NCI-H1694 treated with DMSO at 0.1 percent for 48 hours (cell line): ENCODE results near the gene SLX9.
"Not testable (repeated sequence)": the region's sequence is repeated elsewhere in the genome, so short reads cannot be mapped to it uniquely, and the experiment has no call there.

Experiments used
- DNase-seq: peaks from one replicate; lab custom pipeline; 2025; lab: John Stamatoyannopoulos, UW

The SLX9 gene

GRCh38 chr21:44902268-44903049 is 37.4 kb upstream of the SLX9 start:
- no peak for DNase-seq

- no peak for DNase-seq
These were observed 36.7 kb upstream of the SLX9 start for GRCh38 chr21:44903050-44903685.

GRCh38 chr21:44903689-44904088 is 36.1 kb upstream of the SLX9 start:
- DNase-seq, result no peak

- DNase-seq, result no peak
These were observed 35.5 kb upstream of the SLX9 start for GRCh38 chr21:44904141-44904923.

GRCh38 chr21:44905016-44905727 is 34.7 kb upstream of the SLX9 start:
- DNase-seq, result no peak

GRCh38 chr21:44905728-44906090 is 34.1 kb upstream of the SLX9 start:
- DNase-seq, result no peak

- no peak for DNase-seq
These were observed 32.4 kb upstream of the SLX9 start for GRCh38 chr21:44907225-44907965.

- no peak for DNase-seq
These were observed 31.6 kb upstream of the SLX9 start for GRCh38 chr21:44907966-44908895.

GRCh38 chr21:44908908-44909307 is 30.9 kb upstream of the SLX9 start:
- DNase-seq, result no peak

- DNase-seq, result no peak
These were observed 30.1 kb upstream of the SLX9 start for GRCh38 chr21:44909719-44910118.

- no peak for DNase-seq
These were observed 29.4 kb upstream of the SLX9 start for GRCh38 chr21:44910229-44911067.

GRCh38 chr21:44911068-44911383 is 28.8 kb upstream of the SLX9 start:
- no peak for DNase-seq

- DNase-seq, result peak; percentile 80
These were observed 28.3 kb upstream of the SLX9 start for GRCh38 chr21:44911384-44912157.

- no peak for DNase-seq
These were observed 27.7 kb upstream of the SLX9 start for GRCh38 chr21:44912158-44912473.

- DNase-seq, result not testable (repeated sequence)
These were observed 27.1 kb upstream of the SLX9 start for GRCh38 chr21:44912506-44913412.

GRCh38 chr21:44913425-44914175 is 26.2 kb upstream of the SLX9 start:
- DNase-seq, result no peak

- DNase-seq, result no peak
These were observed 25.5 kb upstream of the SLX9 start for GRCh38 chr21:44914176-44914874.
